Neuronal stem cell (in vitro differentiated cells): Measurements from ENCODE around the gene SNRNP40.
"Not testable (repeated sequence)": the region's sequence is repeated elsewhere in the genome, so short reads cannot be mapped to it uniquely, and the experiment has no call there.

Experiments
- DNase-seq: peaks from one replicate; pipeline ENCODE4 v3.0.0-alpha.2; 2013; ENCODE audit warnings: low spot score
- H2AFZ ChIP-seq: one replicate; pipeline ENCODE4 v1.6.1; 2013; ENCODE audit warnings: mild to moderate bottlenecking, low read length, inconsistent platforms
- H2AK5ac ChIP-seq: 2 replicates; pipeline ENCODE4 v1.6.1; 2013; ENCODE audit warnings: low read depth, mild to moderate bottlenecking, inconsistent platforms, low read length, moderate library complexity, mixed read lengths
- H2BK120ac ChIP-seq: 2 replicates; pipeline ENCODE4 v1.6.1; 2013; ENCODE audit warnings: low read depth, mild to moderate bottlenecking, inconsistent platforms, low read length, moderate library complexity, mixed read lengths
- H2BK12ac ChIP-seq: one replicate; pipeline ENCODE4 v1.6.1; 2013; ENCODE audit warnings: low read length, inconsistent platforms
- H2BK15ac ChIP-seq: 2 replicates; pipeline ENCODE4 v1.6.1; 2013; ENCODE audit warnings: mild to moderate bottlenecking, low read length, inconsistent platforms, mixed read lengths
- H2BK5ac ChIP-seq: one replicate; pipeline ENCODE4 v1.6.1; 2013; ENCODE audit warnings: inconsistent platforms, mild to moderate bottlenecking, low read length, moderate library complexity
- H3K14ac ChIP-seq: one replicate; pipeline ENCODE4 v1.6.1; 2013; ENCODE audit warnings: low read length, inconsistent platforms
- H3K18ac ChIP-seq: 2 replicates; pipeline ENCODE4 v1.6.1; 2013; ENCODE audit warnings: low read length, inconsistent platforms
- H3K23ac ChIP-seq: 2 replicates; pipeline ENCODE4 v1.6.1; 2013; ENCODE audit warnings: low read depth, mild to moderate bottlenecking, mixed read lengths, low read length, inconsistent platforms; ENCODE audit not compliant: poor library complexity
- H3K27ac ChIP-seq: replicated peaks from 3 replicates; pipeline ENCODE4 v1.5.1; 2013; ENCODE audit warnings: low read length, inconsistent platforms
- H3K27me3 ChIP-seq, 3 experiments: 2 replicates each; pipeline ENCODE4 v1.6.1; 2013; ENCODE audit warnings: low read length in 3 of 3, mild to moderate bottlenecking in 2 of 3, inconsistent platforms in 1 of 3, low read depth in 1 of 3, mixed read lengths in 1 of 3, moderate library complexity in 1 of 3; ENCODE audit not compliant: control insufficient read depth in 3 of 3, insufficient read depth in 3 of 3
- H3K36me3 ChIP-seq, 2 donors: replicated peaks in 1 of 2; 2 replicates each; pipeline ENCODE4 v1.6.1; 2013; ENCODE audit warnings: low read length in 2 of 2; ENCODE audit not compliant: control insufficient read depth in 2 of 2, insufficient read depth in 2 of 2
- H3K4ac ChIP-seq: 2 replicates; pipeline ENCODE4 v1.6.1; 2013; ENCODE audit warnings: inconsistent platforms, mild to moderate bottlenecking, low read length, moderate library complexity
- H3K4me1 ChIP-seq, 2 donors: 1 replicate in 1 of 2; 2 replicates in 1 of 2; pipeline ENCODE4 v1.6.1; 2013; ENCODE audit warnings: low read length in 2 of 2, low read depth in 1 of 2; ENCODE audit not compliant: control insufficient read depth in 2 of 2, insufficient read depth in 1 of 2
- H3K4me2 ChIP-seq: one replicate; pipeline ENCODE4 v1.6.1; 2013; ENCODE audit warnings: mild to moderate bottlenecking, low read length, inconsistent platforms; ENCODE audit not compliant: insufficient read depth, poor library complexity, severe bottlenecking
- H3K4me3 ChIP-seq, 2 donors: 2 replicates each; pipeline ENCODE4 v1.5.1; 2013; ENCODE audit warnings: low read length in 2 of 2, mild to moderate bottlenecking in 2 of 2, inconsistent platforms in 1 of 2, moderate library complexity in 1 of 2
- H3K79me1 ChIP-seq: one replicate; pipeline ENCODE4 v1.6.1; 2013; ENCODE audit warnings: low read depth, mild to moderate bottlenecking, inconsistent platforms, low read length, moderate library complexity
- H3K9ac ChIP-seq: one replicate; pipeline ENCODE4 v1.6.1; 2013; ENCODE audit warnings: mild to moderate bottlenecking, low read depth, low read length, inconsistent platforms; ENCODE audit not compliant: poor library complexity
- H3K9me3 ChIP-seq, 2 donors: replicated peaks in 1 of 2; 2 replicates each; pipeline versions ENCODE3 to v1.6.1; 2013; ENCODE audit warnings: low read length in 2 of 2, mild to moderate bottlenecking in 2 of 2, inconsistent platforms in 1 of 2, low read depth in 1 of 2, mixed read lengths in 1 of 2, moderate library complexity in 1 of 2; ENCODE audit not compliant: control insufficient read depth in 2 of 2, insufficient read depth in 1 of 2
- H4K8ac ChIP-seq: one replicate; pipeline ENCODE4 v1.6.1; 2013; ENCODE audit warnings: low read depth, mild to moderate bottlenecking, inconsistent platforms, low read length, moderate library complexity
- H4K91ac ChIP-seq: one replicate; pipeline ENCODE4 v1.6.1; 2013; ENCODE audit warnings: low read length, low read depth, mild to moderate bottlenecking, inconsistent platforms; ENCODE audit not compliant: poor library complexity
- WGBS, 2 donors: extraction: QIAGEN DNeasy Blood & Tissue Kit; methylation state at CpG; one replicate each; pipeline ENCODE4 v1.1.7; 2013; ENCODE audit warnings: missing lambda C conversion rate in 2 of 2, mixed read lengths in 1 of 2; ENCODE audit not compliant: insufficient read length in 2 of 2, insufficient replicate concordance in 1 of 2; ENCODE audit errors: extremely low coverage in 2 of 2; 5-methylcytosine and 5-hydroxymethylcytosine counted together

The SNRNP40 gene

DNA sequence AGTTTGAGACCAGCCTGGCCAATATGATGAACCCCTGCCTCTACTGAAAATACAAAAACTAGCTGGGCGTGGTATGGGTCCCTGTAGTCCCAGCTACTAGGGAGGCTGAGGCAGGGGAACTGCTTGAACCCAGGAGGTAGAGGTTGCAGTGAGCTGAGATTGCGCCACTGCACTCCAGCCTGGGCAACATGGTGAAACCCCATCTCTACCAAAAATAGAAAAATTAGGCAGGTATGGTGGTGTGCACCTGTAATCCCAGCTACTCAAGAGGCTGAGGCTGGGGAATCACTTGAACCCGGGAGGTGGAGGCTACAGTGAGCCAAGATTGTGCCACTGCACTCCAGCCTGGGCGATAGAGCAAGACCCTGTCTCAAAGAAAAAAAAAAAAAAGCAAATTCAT is 8.8 kb downstream of the SNRNP40 start:
- not testable (repeated sequence) for H3K79me1 ChIP-seq, H4K91ac ChIP-seq, H3K23ac ChIP-seq, H2AK5ac ChIP-seq, H3K4me3 ChIP-seq, H2BK5ac ChIP-seq, H3K18ac ChIP-seq, H3K4me1 ChIP-seq, H2BK15ac ChIP-seq, H2BK12ac ChIP-seq, H2AFZ ChIP-seq, H3K9ac ChIP-seq, H2BK120ac ChIP-seq, H4K8ac ChIP-seq, DNase-seq, H3K4me2 ChIP-seq, H3K27me3 ChIP-seq, H3K27ac ChIP-seq, H3K14ac ChIP-seq, H3K9me3 ChIP-seq, H3K4ac ChIP-seq
- H3K36me3 ChIP-seq, result peaks cover 27 to 99% of the 10 kb centered on the region in 2 donors
- no CpG with 5 or more reads among the region's 4 CpGs for whole genome bisulfite sequencing, 2 donors

- not testable (repeated sequence) for H3K4me2 ChIP-seq, H3K4me1 ChIP-seq, H3K9me3 ChIP-seq, H3K9ac ChIP-seq, H4K8ac ChIP-seq, H3K18ac ChIP-seq, H3K23ac ChIP-seq, H2BK12ac ChIP-seq, H2AK5ac ChIP-seq, DNase-seq, H2AFZ ChIP-seq, H2BK15ac ChIP-seq, H3K27me3 ChIP-seq, H4K91ac ChIP-seq, H2BK5ac ChIP-seq, H3K4me3 ChIP-seq, H2BK120ac ChIP-seq, H3K79me1 ChIP-seq, H3K4ac ChIP-seq, H3K14ac ChIP-seq, H3K27ac ChIP-seq
- H3K36me3 ChIP-seq, result peaks cover 28 to 98% of the 10 kb centered on the region in 2 donors
- WGBS, 2 donors, result no CpG with 5 or more reads among the region's 9 CpGs
These were observed 14.2 kb downstream of the SNRNP40 start for GRCh38 chr1:31282426-31282825.

DNA sequence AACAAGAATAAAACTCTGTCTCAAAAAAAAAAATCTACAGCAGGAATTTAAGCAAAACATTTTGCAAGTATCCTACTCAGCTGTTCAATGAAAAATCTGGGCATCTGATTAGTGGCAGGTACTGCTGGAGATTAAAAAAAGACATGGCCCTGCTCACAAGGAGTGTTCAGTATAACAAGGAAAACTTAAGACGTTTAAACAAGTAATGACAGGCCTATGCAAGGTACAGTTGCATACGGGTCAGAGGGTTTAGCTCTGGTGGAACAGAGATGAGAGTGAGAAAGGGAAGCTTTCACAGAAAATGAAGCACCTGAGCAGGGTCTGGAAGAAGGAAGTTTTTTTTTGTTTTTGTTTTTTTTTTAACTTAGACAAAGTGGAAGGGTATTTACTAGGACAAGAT is 23.0 kb downstream of the SNRNP40 start:
- Histone ChIP-seq H2BK5ac (no peak overlapping the region), H3K27ac (no peak overlapping the region), H3K23ac (no peak overlapping the region), H3K79me1 (no peaks in the 10 kb centered on the region), H3K36me3 (peaks cover 25 to 98% of the 10 kb centered on the region in 2 donors), H3K27me3 (no peaks in the 10 kb centered on the region), H3K9ac (no peak overlapping the region), H3K4ac (no peak overlapping the region), H4K8ac (no peak overlapping the region), H3K18ac (no peak overlapping the region), H3K14ac (no peak overlapping the region), H2BK15ac (no peak overlapping the region), H2AK5ac (no peak overlapping the region), H3K4me1 (no peaks in the 10 kb centered on the region), H2AFZ (no peak overlapping the region), H4K91ac (no peak overlapping the region), H3K4me3 (no peak overlapping the region), H3K4me2 (no peak overlapping the region), H3K9me3 (no peaks in the 10 kb centered on the region), H2BK12ac (no peak overlapping the region), H2BK120ac (no peak overlapping the region)
- no CpG with 5 or more reads among the region's 2 CpGs for WGBS, 2 donors
- no peak for DNase-seq

DNA sequence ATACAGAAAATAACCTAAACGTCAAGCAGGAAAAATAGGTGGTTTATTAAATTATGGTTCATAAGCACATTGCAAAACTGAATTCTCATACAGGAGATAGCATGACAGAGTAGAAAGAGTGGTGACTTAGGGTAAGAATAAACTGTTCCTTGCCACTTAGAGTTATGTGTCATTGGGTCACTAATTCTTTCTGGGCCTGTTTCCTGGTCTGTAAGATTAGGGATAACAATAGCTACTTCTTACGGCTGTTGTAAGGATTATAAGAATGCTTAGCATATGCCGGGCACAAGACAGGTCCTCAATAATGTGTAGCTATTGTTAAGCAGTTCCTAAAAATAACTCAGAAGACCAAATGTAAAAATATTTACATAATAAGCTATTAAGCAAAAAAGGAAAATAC is 24.2 kb downstream of the SNRNP40 start:
- Histone ChIP-seq H3K14ac (no peak overlapping the region), H3K23ac (no peak overlapping the region), H4K91ac (no peak overlapping the region), H2AFZ (no peak overlapping the region), H2BK12ac (no peak overlapping the region), H3K27me3 (no peaks in the 10 kb centered on the region), H2BK15ac (no peak overlapping the region), H3K4ac (no peak overlapping the region), H3K18ac (no peak overlapping the region), H4K8ac (no peak overlapping the region), H2BK5ac (no peak overlapping the region), H3K4me1 (no peaks in the 10 kb centered on the region), H2BK120ac (no peak overlapping the region), H3K79me1 (no peaks in the 10 kb centered on the region), H3K36me3 (peaks cover 26 to 98% of the 10 kb centered on the region in 2 donors), H3K27ac (no peak overlapping the region), H3K9me3 (no peaks in the 10 kb centered on the region), H3K4me2 (no peak overlapping the region), H2AK5ac (no peak overlapping the region), H3K4me3 (no peak overlapping the region), H3K9ac (no peak overlapping the region)
- DNase-seq, result no peak
- no CpG with 5 or more reads among the region's 3 CpGs for WGBS, 2 donors
